ENCODE results near the gene ANKRD11. TPM values are rescaled to one million over a fixed set of nuclear protein-coding genes. Genes with fewer than 3 reads are reported as not detected.

Gene ANKRD11
- total RNA-seq, 2 experiments from 2014 or later, result 199 to 208 TPM

DNA sequence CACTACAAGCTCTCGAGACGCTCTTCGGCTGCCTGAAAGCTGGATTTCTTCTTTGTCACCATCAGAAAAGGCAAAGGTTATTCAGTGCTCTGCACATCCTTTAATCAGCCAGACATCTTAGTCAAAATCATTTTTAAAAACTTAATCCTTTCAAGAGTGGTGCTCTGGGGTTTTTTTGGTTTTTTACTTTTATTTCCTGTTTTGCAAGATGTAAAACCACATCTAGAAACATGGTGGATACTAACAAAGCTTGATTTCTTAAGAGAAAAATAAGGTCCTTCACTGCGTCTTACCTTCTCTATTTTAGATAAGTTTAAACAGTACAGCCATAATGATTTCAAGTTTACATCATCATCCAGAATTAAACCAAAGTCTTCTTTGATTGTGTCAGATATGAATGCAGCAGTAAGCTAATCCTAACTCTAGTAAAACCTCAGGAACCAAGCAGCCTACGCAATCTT lies 6.3 kb downstream of the ANKRD11 start:
- POLR2A ChIA-PET, result interaction anchor here (1.3 to 3.8 kb wide), 12 partner anchors 10 to 168 kb away, joined by 3 to 31 read pairs (median 6); partner anchors contain the start of gene SPG7
- peak overlapping the region; percentile 75 for H3K27ac Mint-ChIP-seq
- peak overlapping the region; percentile 60 for H3K4me3 Mint-ChIP-seq
- H3K4me1 Mint-ChIP-seq, result peaks cover 86% of the 10 kb centered on the region
- CTCF ChIA-PET, result interaction anchor here (0.8 to 2.2 kb wide), 5 partner anchors 10 to 168 kb away, joined by 3 to 10 read pairs (median 3); partner anchors contain the start of gene SPG7
- no peaks in the 10 kb centered on the region for H3K27me3 Mint-ChIP-seq
- peaks cover 67% of the 10 kb centered on the region for H3K36me3 Mint-ChIP-seq (ENCODE audit: low read depth)
- no peak for DNase-seq
- H3K9me3 Mint-ChIP-seq, result no peaks in the 10 kb centered on the region

DNA sequence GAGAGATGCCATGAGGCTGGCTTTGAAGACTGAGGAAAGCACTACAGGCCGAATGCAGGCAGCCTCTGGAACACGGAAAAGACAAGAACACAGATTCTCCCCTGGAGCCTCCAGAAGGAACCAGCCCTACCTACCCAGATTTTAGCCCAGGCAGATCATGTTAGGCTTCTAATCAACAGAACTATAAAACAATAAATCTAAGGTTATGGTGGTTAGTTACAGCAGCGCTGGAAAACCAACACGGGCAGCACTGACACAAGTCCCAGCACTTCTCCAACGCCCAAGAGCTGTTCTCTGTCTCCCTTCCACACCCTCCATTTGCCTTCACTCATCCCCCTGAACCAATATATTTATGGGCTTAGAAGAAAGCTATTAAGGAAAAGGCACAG lies 7.5 kb downstream of the ANKRD11 start:
- CTCF ChIA-PET, result interaction anchor here (2.2 kb wide), 1 partner anchor 11 kb away, joined by 10 read pairs; no protein-coding TSS in a partner anchor
- H3K27ac Mint-ChIP-seq, result peak overlapping the region; percentile 75
- POLR2A ChIA-PET, result interaction anchor here (3.0 to 3.8 kb wide), 3 partner anchors 11 to 25 kb away, joined by 17 to 31 read pairs (median 20); partner anchors contain the start of gene SPG7
- no peak for DNase-seq
- no peaks in the 10 kb centered on the region for H3K9me3 Mint-ChIP-seq
- H3K36me3 Mint-ChIP-seq (ENCODE audit: low read depth), result peaks cover 60% of the 10 kb centered on the region
- H3K27me3 Mint-ChIP-seq, result no peaks in the 10 kb centered on the region
- peaks cover 86% of the 10 kb centered on the region for H3K4me1 Mint-ChIP-seq
- peak overlapping the region; percentile 33 for H3K4me3 Mint-ChIP-seq

DNA sequence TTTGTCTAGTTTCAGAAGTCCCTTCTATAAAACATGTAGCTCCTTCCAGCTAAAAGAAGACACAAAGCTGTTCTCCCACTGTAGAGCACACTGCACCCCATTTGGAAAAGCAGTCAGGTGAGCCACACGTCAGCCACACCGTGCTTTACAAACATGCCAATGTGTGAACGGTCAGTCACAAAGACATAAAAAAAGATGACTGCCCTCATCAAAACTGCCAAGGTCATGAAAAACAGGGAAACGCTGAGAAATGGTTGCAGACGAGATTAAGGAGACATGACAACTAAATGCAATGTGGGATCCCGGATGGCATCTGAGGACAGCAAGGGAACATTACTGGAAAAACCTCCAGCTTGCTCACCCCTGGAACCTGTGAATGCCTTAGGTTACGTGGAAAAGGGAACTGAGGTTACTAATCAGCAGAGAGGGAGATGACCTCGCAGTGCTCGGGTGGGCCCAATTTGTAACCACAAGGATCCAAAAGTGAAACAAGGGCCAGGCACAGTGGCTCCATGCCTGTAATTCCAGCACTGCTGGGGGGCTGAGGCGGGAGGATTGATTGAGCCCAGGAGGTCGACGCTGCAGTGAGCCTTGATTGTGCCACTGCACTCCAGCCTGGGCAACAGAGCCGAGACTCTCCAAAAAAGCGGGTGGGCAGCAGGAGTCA lies 8.1 kb downstream of the ANKRD11 start:
- Mint-ChIP-seq H3K4me3 (no peak overlapping the region), H3K9me3 (no peaks in the 10 kb centered on the region), H3K36me3 (ENCODE audit: low read depth) (peaks cover 59% of the 10 kb centered on the region), H3K27me3 (no peaks in the 10 kb centered on the region), H3K27ac (peak overlapping the region; percentile 75), H3K4me1 (peaks cover 86% of the 10 kb centered on the region)
- no peak for DNase-seq
- CTCF ChIA-PET, result interaction anchor here (2.2 kb wide), 1 partner anchor 11 kb away, joined by 10 read pairs; no protein-coding TSS in a partner anchor
- POLR2A ChIA-PET, result interaction anchor here (0.9 to 3.8 kb wide), 5 partner anchors 9 to 26 kb away, joined by 3 to 31 read pairs (median 3); partner anchors contain the start of genes ANKRD11 and SPG7

GRCh38 chr16:89481356-89481955 lies 8.9 kb downstream of the ANKRD11 start:
- no peaks in the 10 kb centered on the region for H3K9me3 Mint-ChIP-seq
- H3K27me3 Mint-ChIP-seq, result no peaks in the 10 kb centered on the region
- no peak overlapping the region for H3K4me3 Mint-ChIP-seq
- peaks cover 87% of the 10 kb centered on the region for H3K4me1 Mint-ChIP-seq
- no peak overlapping the region for H3K27ac Mint-ChIP-seq
- CTCF ChIA-PET, result no interaction called here
- H3K36me3 Mint-ChIP-seq (ENCODE audit: low read depth), result peaks cover 57% of the 10 kb centered on the region
- POLR2A ChIA-PET, result interaction anchor here (0.9 to 1.2 kb wide), 3 partner anchors 9 to 26 kb away, joined by 3 read pairs; partner anchors contain the start of genes ANKRD11 and SPG7
- no peak for DNase-seq

- Mint-ChIP-seq H3K27me3 (no peaks in the 10 kb centered on the region), H3K9me3 (no peaks in the 10 kb centered on the region), H3K4me3 (peak overlapping the region; percentile 9), H3K36me3 (ENCODE audit: low read depth) (peaks cover 49% of the 10 kb centered on the region), H3K27ac (peak overlapping the region; percentile 60), H3K4me1 (peaks cover 86% of the 10 kb centered on the region)
- no peak for DNase-seq
- ChIA-PET POLR2A (interaction anchor here (0.7 kb wide), 1 partner anchor 221 kb away, joined by 3 read pairs; no protein-coding TSS in a partner anchor), CTCF (interaction anchor here (0.7 to 1.1 kb wide), 2 partner anchors 10 to 23 kb away, joined by 3 read pairs; no protein-coding TSS in a partner anchor)
Observed at GRCh38 chr16:89478576-89479221, 11.7 kb downstream of the ANKRD11 start.

GRCh38 chr16:89476811-89477261 lies 13.5 kb downstream of the ANKRD11 start:
- Mint-ChIP-seq H3K9me3 (no peaks in the 10 kb centered on the region), H3K4me3 (no peak overlapping the region), H3K4me1 (peaks cover 87% of the 10 kb centered on the region), H3K27ac (peak overlapping the region; percentile 49), H3K27me3 (no peaks in the 10 kb centered on the region), H3K36me3 (ENCODE audit: low read depth) (peaks cover 36% of the 10 kb centered on the region)
- ChIA-PET POLR2A (interaction anchor here (1.2 kb wide), 1 partner anchor 12 kb away, joined by 4 read pairs; no protein-coding TSS in a partner anchor), CTCF (interaction anchor here (1.0 kb wide), 1 partner anchor 12 kb away, joined by 6 read pairs; no protein-coding TSS in a partner anchor)
- no peak for DNase-seq

- POLR2A ChIA-PET, result no interaction called here
- CTCF ChIA-PET, result interaction anchor here (1.0 kb wide), 1 partner anchor 13 kb away, joined by 6 read pairs; no protein-coding TSS in a partner anchor
- H3K4me1 Mint-ChIP-seq, result peaks cover 87% of the 10 kb centered on the region
- no peak for DNase-seq
- H3K27ac Mint-ChIP-seq, result peak overlapping the region; percentile 49
- H3K36me3 Mint-ChIP-seq (ENCODE audit: low read depth), result peaks cover 33% of the 10 kb centered on the region
- H3K9me3 Mint-ChIP-seq, result no peaks in the 10 kb centered on the region
- H3K4me3 Mint-ChIP-seq, result no peak overlapping the region
- H3K27me3 Mint-ChIP-seq, result no peaks in the 10 kb centered on the region
Observed at GRCh38 chr16:89476379-89476778, 14.0 kb downstream of the ANKRD11 start.

DNA sequence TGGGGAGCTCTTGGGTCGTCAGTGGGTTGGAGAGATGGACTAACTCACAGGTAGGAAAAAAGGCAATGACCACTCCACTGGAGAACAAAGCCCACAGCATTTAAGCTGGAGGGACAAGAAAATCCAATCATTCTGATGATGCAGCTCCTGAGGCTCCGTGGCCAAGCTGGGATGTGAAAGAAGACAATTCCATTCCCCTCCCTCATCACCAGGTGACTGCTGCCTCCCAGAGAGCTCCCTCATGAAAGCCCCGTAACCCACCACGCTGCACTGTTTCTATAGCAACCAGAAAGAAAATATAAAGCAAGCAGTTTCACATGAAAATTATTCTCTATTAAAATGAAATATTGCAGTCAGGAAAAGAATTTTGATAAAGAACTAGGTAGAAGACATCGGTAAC lies 15.2 kb downstream of the ANKRD11 start:
- H3K9me3 Mint-ChIP-seq, result no peaks in the 10 kb centered on the region
- DNase-seq, result no peak
- POLR2A ChIA-PET, result interaction anchor here (1.2 to 1.7 kb wide), 3 partner anchors 9 to 24 kb away, joined by 3 to 14 read pairs (median 4); no protein-coding TSS in a partner anchor
- H3K4me3 Mint-ChIP-seq, result no peak overlapping the region
- H3K27me3 Mint-ChIP-seq, result no peaks in the 10 kb centered on the region
- H3K4me1 Mint-ChIP-seq, result peaks cover 84% of the 10 kb centered on the region
- CTCF ChIA-PET, result interaction anchor here (1.2 kb wide), 1 partner anchor 9 kb away, joined by 4 read pairs; no protein-coding TSS in a partner anchor
- H3K36me3 Mint-ChIP-seq (ENCODE audit: low read depth), result peaks cover 25% of the 10 kb centered on the region
- H3K27ac Mint-ChIP-seq, result no peak overlapping the region

DNA sequence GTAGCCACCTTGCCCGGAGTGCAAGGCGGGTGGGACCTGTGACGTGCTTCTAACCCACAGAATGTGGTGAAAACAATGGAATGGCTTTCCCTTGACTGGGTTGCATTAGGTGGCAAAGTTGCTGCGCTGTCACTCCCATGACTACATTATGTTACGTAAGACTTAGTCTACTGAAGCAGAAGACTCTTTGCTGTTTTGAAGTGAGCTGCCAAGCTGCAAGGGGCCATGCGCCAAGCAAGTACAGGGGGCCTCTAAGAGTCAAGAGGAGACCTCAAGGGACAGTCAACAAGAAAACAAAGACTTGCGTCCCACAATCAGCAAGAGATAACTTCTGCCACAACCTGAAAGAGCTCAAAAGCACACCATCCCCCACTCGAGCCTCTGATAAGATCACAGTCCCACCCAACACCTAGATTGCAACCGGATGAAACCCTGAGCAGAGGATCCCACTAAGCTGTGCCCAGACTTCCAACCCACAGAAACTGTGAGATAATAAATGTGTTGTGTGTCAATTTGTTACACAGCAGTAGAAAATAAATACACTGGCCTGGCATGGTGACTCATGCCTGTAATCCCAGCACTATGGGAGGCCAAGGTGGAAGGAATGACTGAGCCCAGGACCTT lies 16.5 kb downstream of the ANKRD11 start:
- H3K9me3 Mint-ChIP-seq, result no peaks in the 10 kb centered on the region
- ChIA-PET CTCF (interaction anchor here (1.2 kb wide), 2 partner anchors 10 to 15 kb away, joined by 3 to 4 read pairs; no protein-coding TSS in a partner anchor), POLR2A (interaction anchor here (0.7 to 1.9 kb wide), 6 partner anchors 10 to 116 kb away, joined by 3 to 14 read pairs (median 4); partner anchors contain the start of genes ANKRD11 and SPG7)
- no peak for DNase-seq
- peaks cover 23% of the 10 kb centered on the region for H3K36me3 Mint-ChIP-seq (ENCODE audit: low read depth)
- no peaks in the 10 kb centered on the region for H3K27me3 Mint-ChIP-seq
- no peak overlapping the region for H3K4me3 Mint-ChIP-seq
- peaks cover 79% of the 10 kb centered on the region for H3K4me1 Mint-ChIP-seq
- H3K27ac Mint-ChIP-seq, result peak overlapping the region; percentile 48

DNA sequence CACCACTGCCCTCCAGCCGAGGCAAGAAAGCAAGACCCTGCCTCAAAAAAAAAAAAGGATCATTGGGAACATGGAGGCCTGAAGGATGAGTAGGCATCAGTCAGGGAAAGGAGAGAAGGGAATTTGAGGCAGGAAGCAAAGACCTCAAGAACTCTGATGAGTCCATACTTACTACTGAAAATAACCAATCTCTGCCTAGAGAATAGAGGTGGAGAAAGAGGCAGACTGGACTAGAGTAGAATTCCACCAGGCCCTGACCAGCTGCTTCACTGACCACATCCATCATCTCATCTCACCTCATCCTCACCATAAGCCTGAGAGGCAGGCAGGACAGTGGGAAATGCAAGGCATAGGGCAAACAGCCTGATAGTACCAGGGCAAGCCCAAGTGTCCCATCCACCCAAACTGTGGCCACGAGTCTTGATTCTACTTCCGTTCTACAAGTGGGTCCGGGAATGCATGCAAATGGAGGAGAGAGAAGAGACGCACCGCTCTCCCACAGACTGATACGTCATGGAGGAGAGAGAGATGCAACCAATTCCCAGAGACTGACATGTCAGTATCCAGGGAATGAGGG lies 17.1 kb downstream of the ANKRD11 start:
- peaks cover 72% of the 10 kb centered on the region for H3K4me1 Mint-ChIP-seq
- H3K4me3 Mint-ChIP-seq, result no peak overlapping the region

DNA sequence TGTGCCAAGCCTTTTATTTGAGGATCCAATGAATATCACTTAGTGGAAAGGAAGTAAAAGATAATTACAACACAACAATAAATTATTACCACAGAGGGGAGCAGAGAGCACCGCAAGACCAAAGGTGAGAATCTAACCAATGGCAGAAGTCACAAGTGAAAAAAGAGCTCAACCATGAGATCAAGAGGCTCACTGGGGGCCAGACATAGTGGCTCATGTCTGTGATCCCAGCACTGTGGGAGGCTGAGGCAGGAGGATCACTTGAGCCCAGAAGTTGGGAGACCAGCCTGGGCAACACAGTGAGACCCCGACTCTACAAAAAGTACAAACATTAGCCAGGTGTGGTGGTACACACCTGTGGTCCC lies 17.7 kb downstream of the ANKRD11 start:
- DNase-seq, result no peak
- POLR2A ChIA-PET, result interaction anchor here (1.4 to 3.7 kb wide), 4 partner anchors 11 to 158 kb away, joined by 4 to 17 read pairs (median 6); partner anchors contain the start of gene SPG7
- Mint-ChIP-seq H3K9me3 (no peaks in the 10 kb centered on the region), H3K4me1 (peaks cover 71% of the 10 kb centered on the region), H3K27me3 (no peaks in the 10 kb centered on the region), H3K36me3 (ENCODE audit: low read depth) (peaks cover 25% of the 10 kb centered on the region), H3K4me3 (no peak overlapping the region), H3K27ac (peak overlapping the region; percentile 37)
- CTCF ChIA-PET, result interaction anchor here (1.2 to 2.7 kb wide), 3 partner anchors 11 to 138 kb away, joined by 3 to 10 read pairs (median 7); no protein-coding TSS in a partner anchor

More for the DNA sequence above, 17.1 kb downstream of the ANKRD11 start:
- H3K27ac Mint-ChIP-seq, result peak overlapping the region; percentile 34
- ChIA-PET POLR2A (interaction anchor here (1.0 to 3.7 kb wide), 7 partner anchors 11 to 158 kb away, joined by 3 to 17 read pairs (median 5); partner anchors contain the start of gene SPG7), CTCF (interaction anchor here (1.2 to 2.3 kb wide), 3 partner anchors 16 to 138 kb away, joined by 3 to 7 read pairs (median 3); no protein-coding TSS in a partner anchor)
- no peak for DNase-seq
- no peaks in the 10 kb centered on the region for H3K27me3 Mint-ChIP-seq
- peaks cover 25% of the 10 kb centered on the region for H3K36me3 Mint-ChIP-seq (ENCODE audit: low read depth)
- no peaks in the 10 kb centered on the region for H3K9me3 Mint-ChIP-seq

Data from activated CD4-positive, alpha-beta memory T cell treated with anti-CD3 and anti-CD28 coated beads, Interleukin-2, amount 10 ng/mL, durations not matched to agents 7 days and 5 days (primary cell).